ENCODE data around the gene ADAM22.
A peak's percentile ranks its signal among the peaks of the same experiment; 100 is the strongest.

- TF ChIP-seq POLR2A (IDR thresholded peaks at IDR 0.05): peak; percentile 74
- TF ChIP-seq, protein P1, sequence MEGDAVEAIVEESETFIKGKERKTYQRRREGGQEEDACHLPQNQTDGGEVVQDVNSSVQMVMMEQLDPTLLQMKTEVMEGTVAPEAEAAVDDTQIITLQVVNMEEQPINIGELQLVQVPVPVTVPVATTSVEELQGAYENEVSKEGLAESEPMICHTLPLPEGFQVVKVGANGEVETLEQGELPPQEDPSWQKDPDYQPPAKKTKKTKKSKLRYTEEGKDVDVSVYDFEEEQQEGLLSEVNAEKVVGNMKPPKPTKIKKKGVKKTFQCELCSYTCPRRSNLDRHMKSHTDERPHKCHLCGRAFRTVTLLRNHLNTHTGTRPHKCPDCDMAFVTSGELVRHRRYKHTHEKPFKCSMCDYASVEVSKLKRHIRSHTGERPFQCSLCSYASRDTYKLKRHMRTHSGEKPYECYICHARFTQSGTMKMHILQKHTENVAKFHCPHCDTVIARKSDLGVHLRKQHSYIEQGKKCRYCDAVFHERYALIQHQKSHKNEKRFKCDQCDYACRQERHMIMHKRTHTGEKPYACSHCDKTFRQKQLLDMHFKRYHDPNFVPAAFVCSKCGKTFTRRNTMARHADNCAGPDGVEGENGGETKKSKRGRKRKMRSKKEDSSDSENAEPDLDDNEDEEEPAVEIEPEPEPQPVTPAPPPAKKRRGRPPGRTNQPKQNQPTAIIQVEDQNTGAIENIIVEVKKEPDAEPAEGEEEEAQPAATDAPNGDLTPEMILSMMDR (IDR thresholded peaks at IDR 0.05): peak; percentile 84 to 97 (median 87)
Measured at GRCh38 chr7:88219781-88220747, 286.0 kb downstream of the ADAM22 start, which contains the start of gene SRI.

Measured in right lobe of liver (tissue), 4 donors.